ENCODE measurements around the gene TAS1R1. TPM values are rescaled to one million over a fixed set of nuclear protein-coding genes. Genes with fewer than 3 reads are reported as not detected.

The TAS1R1 gene
- total and polyA plus RNA-seq, 2 experiments from 2014 or later: 0.19 TPM; not detected in 1

- no peak for DNase-seq (ENCODE audit: low spot score)
- Histone ChIP-seq H3K27ac (ENCODE audit: low read depth) (no peak overlapping the region), H3K4me1 (ENCODE audit: insufficient read depth) (no peaks in the 10 kb centered on the region), H3K79me2 (replicated peaks; ENCODE audit: insufficient read depth) (no peaks in the 10 kb centered on the region), H3F3A (replicated peaks; ENCODE audit: low read depth) (peaks cover 26% of the 10 kb centered on the region), H3K4me3 (no peak overlapping the region), H3K27me3 (ENCODE audit: insufficient read depth) (no peaks in the 10 kb centered on the region), H3K9me2 (ENCODE audit: insufficient read depth) (no peaks in the 10 kb centered on the region), H2AFZ (no peak overlapping the region), H3K4me2 (no peak overlapping the region), H3K36me3 (ENCODE audit: insufficient read depth) (peaks cover 32% of the 10 kb centered on the region), H4K20me1 (replicated peaks; ENCODE audit: insufficient read depth) (peaks cover 4% of the 10 kb centered on the region)
- Mint-ChIP-seq H3K36me3 (ENCODE audit: low read depth) (peaks cover 79% of the 10 kb centered on the region), H3K27ac (no peak overlapping the region), H3K4me1 (peaks cover 8% of the 10 kb centered on the region; the same call in 2 of the 3 replicates), H3K9me3 (no peaks in the 10 kb centered on the region), H3K4me3 (no peak overlapping the region), H3K27me3 (ENCODE audit: insufficient read depth, low read depth, poor library complexity) (peaks cover 5% of the 10 kb centered on the region)
- no peak for TF ChIP-seq JUNB (IDR thresholded peaks at IDR 0.05; ENCODE audit: unreplicated experiment)
- TF ChIP-seq POLR2AphosphoS5 (IDR thresholded peaks at IDR 0.05; ENCODE audit: low read depth): no peak
- no peak for TF ChIP-seq ETS1 (IDR thresholded peaks at IDR 0.05)
- TF ChIP-seq CREB1 (CRISPR knock-in tag; IDR thresholded peaks at IDR 0.05; ENCODE audit: low read depth): no peak
- TF ChIP-seq EZH2 (IDR thresholded peaks at IDR 0.05; ENCODE audit: low read depth, unreplicated experiment): no peak
- TF ChIP-seq ZNF331 (CRISPR knock-in tag; IDR thresholded peaks at IDR 0.05; ENCODE audit: low read depth): no peak
- no peak for TF ChIP-seq NANOG (IDR thresholded peaks at IDR 0.05; ENCODE audit: borderline replicate concordance)
- no peak for TF ChIP-seq ZNF462 (CRISPR knock-in tag; IDR thresholded peaks at IDR 0.05)
- TF ChIP-seq ZNF114 (CRISPR knock-in tag; IDR thresholded peaks at IDR 0.05): no peak
- TF ChIP-seq CTCF (conservative IDR thresholded peaks at IDR 0.05; ENCODE audit: low read depth in 2 of 2): no peak
- no peak for TF ChIP-seq EZH2phosphoT487 (IDR thresholded peaks at IDR 0.05; ENCODE audit: unreplicated experiment)
- TF ChIP-seq REST (IDR thresholded peaks at IDR 0.05; ENCODE audit: unreplicated experiment): no peak
- no peak for TF ChIP-seq STAT1 (IDR thresholded peaks at IDR 0.05; ENCODE audit: unreplicated experiment)
- ATAC-seq: no peak
Measured at GRCh38 chr1:6528492-6528891, 26.6 kb upstream of the TAS1R1 start.
